GM10266 (cell line): ENCODE data around the gene FAM163A.

Experiments
- DNase-seq: peaks from one replicate; pipeline ENCODE4 v3.0.0; 2012; ENCODE audit errors: extremely low spot score
- CTCF ChIP-seq: IDR thresholded peaks from 2 replicates; pipeline ENCODE4 v1.5.1; 2012; ENCODE audit warnings: mild to moderate bottlenecking, low read depth; ENCODE audit not compliant: control insufficient read depth, insufficient read depth; ENCODE audit errors: missing control alignments

The FAM163A gene

GRCh38 chr1:179857009-179857408 is 113.9 kb downstream of the FAM163A start:
- no peak for DNase-seq
- TF ChIP-seq CTCF: no peak

GRCh38 chr1:179860652-179861051 is 117.6 kb downstream of the FAM163A start:
- DNase-seq: no peak
- TF ChIP-seq CTCF: no peak

- no peak for TF ChIP-seq CTCF
- no peak for DNase-seq
Observed at GRCh38 chr1:179865377-179865776, 122.3 kb downstream of the FAM163A start.
